Measurements from ENCODE around the gene MCTP1. TPM values are rescaled to one million over a fixed set of nuclear protein-coding genes. Genes with fewer than 3 reads are reported as not detected.

The MCTP1 gene
- total RNA-seq, 1 experiment from 2014 or later = 5.6 TPM

DNA sequence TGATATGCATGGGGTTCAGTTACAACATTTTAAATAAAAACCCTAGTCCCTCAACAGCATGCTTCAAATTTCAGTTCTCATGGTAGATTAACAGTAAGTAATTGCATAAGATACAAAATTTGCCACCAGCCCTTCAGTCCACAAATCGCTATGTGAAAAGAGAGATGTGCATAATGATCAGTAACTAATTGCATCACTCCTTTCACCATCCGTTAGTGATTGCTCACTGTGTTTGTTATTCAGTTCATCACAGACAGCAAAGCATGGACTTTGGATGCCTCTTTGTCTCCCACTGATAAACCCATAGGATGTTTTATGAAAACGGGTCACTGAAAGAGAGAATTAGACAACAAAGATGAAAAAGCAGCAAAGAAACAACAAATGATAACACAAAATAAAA, 103.2 kb downstream of the MCTP1 start (continued):
- TF ChIP-seq, protein P1, sequence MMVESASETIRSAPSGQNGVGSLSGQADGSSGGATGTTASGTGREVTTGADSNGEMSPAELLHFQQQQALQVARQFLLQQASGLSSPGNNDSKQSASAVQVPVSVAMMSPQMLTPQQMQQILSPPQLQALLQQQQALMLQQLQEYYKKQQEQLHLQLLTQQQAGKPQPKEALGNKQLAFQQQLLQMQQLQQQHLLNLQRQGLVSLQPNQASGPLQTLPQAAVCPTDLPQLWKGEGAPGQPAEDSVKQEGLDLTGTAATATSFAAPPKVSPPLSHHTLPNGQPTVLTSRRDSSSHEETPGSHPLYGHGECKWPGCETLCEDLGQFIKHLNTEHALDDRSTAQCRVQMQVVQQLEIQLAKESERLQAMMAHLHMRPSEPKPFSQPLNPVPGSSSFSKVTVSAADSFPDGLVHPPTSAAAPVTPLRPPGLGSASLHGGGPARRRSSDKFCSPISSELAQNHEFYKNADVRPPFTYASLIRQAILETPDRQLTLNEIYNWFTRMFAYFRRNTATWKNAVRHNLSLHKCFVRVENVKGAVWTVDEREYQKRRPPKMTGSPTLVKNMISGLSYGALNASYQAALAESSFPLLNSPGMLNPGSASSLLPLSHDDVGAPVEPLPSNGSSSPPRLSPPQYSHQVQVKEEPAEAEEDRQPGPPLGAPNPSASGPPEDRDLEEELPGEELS (CRISPR knock-in tag; IDR thresholded peaks at IDR 0.05) = no peak
- no peak for TF ChIP-seq IRF1 (CRISPR knock-in tag; IDR thresholded peaks at IDR 0.05)

DNA sequence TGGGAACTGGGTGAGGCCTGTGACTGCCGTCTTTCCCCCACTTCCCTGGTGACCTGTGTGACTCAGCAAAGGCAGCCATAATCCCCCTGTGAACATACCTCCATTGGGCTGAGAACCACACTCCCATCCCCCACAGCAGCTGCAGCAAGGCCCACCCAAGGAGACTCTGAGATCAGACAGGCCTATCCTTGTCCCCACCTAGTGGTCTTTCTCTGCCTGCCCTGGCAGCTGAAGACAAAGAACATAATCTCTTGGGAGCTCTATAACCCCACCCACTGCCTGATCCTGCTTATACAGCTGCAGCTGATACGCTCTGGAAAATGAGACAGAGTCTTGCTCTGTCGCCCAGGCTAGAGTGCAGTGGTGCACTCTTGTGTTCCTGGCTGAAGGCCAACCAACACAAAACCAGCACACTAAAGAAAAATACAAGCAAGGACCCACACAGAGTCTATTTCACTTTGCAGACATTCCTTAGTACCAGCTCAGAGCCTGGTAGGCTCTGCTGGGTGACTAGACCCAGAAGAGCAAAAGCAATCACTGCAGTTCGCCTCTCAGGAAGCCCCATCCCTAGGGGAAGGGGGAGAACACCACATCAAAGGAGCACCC, 106.7 kb downstream of the MCTP1 start:
- H3K27ac Mint-ChIP-seq = peak overlapping the region; percentile 92
- ATAC-seq (peak; percentile 97), DNase-seq (ENCODE audit: low spot score) (peak; percentile 80)
- POLR2A ChIA-PET = no interaction called here
- no peak overlapping the region for H3K4me3 Mint-ChIP-seq
- H3K4me1 Mint-ChIP-seq = peaks cover 74% of the 10 kb centered on the region
- no peaks in the 10 kb centered on the region for H3K36me3 Mint-ChIP-seq
- no peaks in the 10 kb centered on the region for H3K9me3 Mint-ChIP-seq
- CTCF ChIA-PET = interaction anchor here (0.6 to 2.5 kb wide), 8 partner anchors 14 to 209 kb away, joined by 3 to 22 read pairs (median 4); no protein-coding TSS in a partner anchor
- no peaks in the 10 kb centered on the region for H3K27me3 Mint-ChIP-seq (ENCODE audit: low read depth)
- TF ChIP-seq, protein P2, sequence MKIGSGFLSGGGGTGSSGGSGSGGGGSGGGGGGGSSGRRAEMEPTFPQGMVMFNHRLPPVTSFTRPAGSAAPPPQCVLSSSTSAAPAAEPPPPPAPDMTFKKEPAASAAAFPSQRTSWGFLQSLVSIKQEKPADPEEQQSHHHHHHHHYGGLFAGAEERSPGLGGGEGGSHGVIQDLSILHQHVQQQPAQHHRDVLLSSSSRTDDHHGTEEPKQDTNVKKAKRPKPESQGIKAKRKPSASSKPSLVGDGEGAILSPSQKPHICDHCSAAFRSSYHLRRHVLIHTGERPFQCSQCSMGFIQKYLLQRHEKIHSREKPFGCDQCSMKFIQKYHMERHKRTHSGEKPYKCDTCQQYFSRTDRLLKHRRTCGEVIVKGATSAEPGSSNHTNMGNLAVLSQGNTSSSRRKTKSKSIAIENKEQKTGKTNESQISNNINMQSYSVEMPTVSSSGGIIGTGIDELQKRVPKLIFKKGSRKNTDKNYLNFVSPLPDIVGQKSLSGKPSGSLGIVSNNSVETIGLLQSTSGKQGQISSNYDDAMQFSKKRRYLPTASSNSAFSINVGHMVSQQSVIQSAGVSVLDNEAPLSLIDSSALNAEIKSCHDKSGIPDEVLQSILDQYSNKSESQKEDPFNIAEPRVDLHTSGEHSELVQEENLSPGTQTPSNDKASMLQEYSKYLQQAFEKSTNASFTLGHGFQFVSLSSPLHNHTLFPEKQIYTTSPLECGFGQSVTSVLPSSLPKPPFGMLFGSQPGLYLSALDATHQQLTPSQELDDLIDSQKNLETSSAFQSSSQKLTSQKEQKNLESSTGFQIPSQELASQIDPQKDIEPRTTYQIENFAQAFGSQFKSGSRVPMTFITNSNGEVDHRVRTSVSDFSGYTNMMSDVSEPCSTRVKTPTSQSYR (CRISPR knock-in tag; IDR thresholded peaks at IDR 0.05) = peak; percentile 86; the same call in 1 of the 2 replicates
- no peak for TF ChIP-seq SOX15 (CRISPR knock-in tag; IDR thresholded peaks at IDR 0.05)
- peak; percentile 61; the same call in 1 of the 2 replicates for TF ChIP-seq ZNF121 (CRISPR knock-in tag; IDR thresholded peaks at IDR 0.05)
- TF ChIP-seq ZNF671 (CRISPR knock-in tag; IDR thresholded peaks at IDR 0.05) = peak; percentile 37; the same call in 1 of the 2 replicates
- TF ChIP-seq CREB1 (CRISPR knock-in tag; IDR thresholded peaks at IDR 0.05) = no peak
- TF ChIP-seq NFE2L1 (CRISPR knock-in tag; IDR thresholded peaks at IDR 0.05) = peak; percentile 99
- no peak for TF ChIP-seq KAT7 (CRISPR knock-in tag; IDR thresholded peaks at IDR 0.05; ENCODE audit: borderline replicate concordance)
- TF ChIP-seq, protein P3, sequence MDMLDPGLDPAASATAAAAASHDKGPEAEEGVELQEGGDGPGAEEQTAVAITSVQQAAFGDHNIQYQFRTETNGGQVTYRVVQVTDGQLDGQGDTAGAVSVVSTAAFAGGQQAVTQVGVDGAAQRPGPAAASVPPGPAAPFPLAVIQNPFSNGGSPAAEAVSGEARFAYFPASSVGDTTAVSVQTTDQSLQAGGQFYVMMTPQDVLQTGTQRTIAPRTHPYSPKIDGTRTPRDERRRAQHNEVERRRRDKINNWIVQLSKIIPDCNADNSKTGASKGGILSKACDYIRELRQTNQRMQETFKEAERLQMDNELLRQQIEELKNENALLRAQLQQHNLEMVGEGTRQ (CRISPR knock-in tag; IDR thresholded peaks at IDR 0.05) = 0 out of 2 replicates have a peak, but pooled peaks have one; percentile 21
- TF ChIP-seq PRRX2 (CRISPR knock-in tag; IDR thresholded peaks at IDR 0.05) = 0 out of 2 replicates have a peak, but pooled peaks have one; percentile 50
- peak; percentile 45; the same call in 1 of the 2 replicates for TF ChIP-seq SMAD3 (CRISPR knock-in tag; IDR thresholded peaks at IDR 0.05; ENCODE audit: borderline replicate concordance)
- peak; percentile 41; the same call in 1 of the 2 replicates for TF ChIP-seq CBFB (CRISPR knock-in tag; IDR thresholded peaks at IDR 0.05; ENCODE audit: low read depth)
- no peak for TF ChIP-seq AR (CRISPR knock-in tag; IDR thresholded peaks at IDR 0.05)
- TF ChIP-seq MXD4 (CRISPR knock-in tag; IDR thresholded peaks at IDR 0.05; ENCODE audit: borderline replicate concordance) = no peak
- TF ChIP-seq TEAD1 (CRISPR knock-in tag; IDR thresholded peaks at IDR 0.05) = peak; percentile 4; the same call in 1 of the 2 replicates
- no peak for TF ChIP-seq NFATC4 (CRISPR knock-in tag; IDR thresholded peaks at IDR 0.05)
- TF ChIP-seq IRF1 (CRISPR knock-in tag; IDR thresholded peaks at IDR 0.05) = no peak
- TF ChIP-seq ZNF532 (CRISPR knock-in tag; IDR thresholded peaks at IDR 0.05; ENCODE audit: borderline replicate concordance) = peak; percentile 90; the same call in 1 of the 2 replicates
- TF ChIP-seq GTF2I (CRISPR knock-in tag; conservative IDR thresholded peaks at IDR 0.05) = no peak

Measured in WTC11 (cell line).